HepG2 (cell line): Measurements from ENCODE around the gene CLPTM1. TPM values are rescaled to one million over a fixed set of nuclear protein-coding genes. Genes with fewer than 3 reads are reported as not detected.

Experiments
- ARID4A ChIP-seq: sonication (generic); formaldehyde crosslinking; IDR thresholded peaks from 2 replicates; pipeline ENCODE4 v1.5.0; 2020; ENCODE audit warnings: mild to moderate bottlenecking, missing genetic modification reagents, borderline replicate concordance
- ATAD3A ChIP-seq: sonication (generic); formaldehyde crosslinking; IDR thresholded peaks from 2 replicates; pipeline ENCODE4 v1.4.0; 2020; ENCODE audit warnings: missing genetic modification reagents
- CC2D1A ChIP-seq: sonication (generic); formaldehyde crosslinking; IDR thresholded peaks from 2 replicates; pipeline ENCODE4 v1.8.1; 2023; ENCODE audit warnings: mild to moderate bottlenecking, missing genetic modification reagents
- GATAD2A ChIP-seq: IDR thresholded peaks from 2 replicates; pipeline ENCODE4 v1.6.1; 2016
- MAX ChIP-seq: IDR thresholded peaks from 2 replicates; pipeline ENCODE4 v1.6.1; 2012; ENCODE audit warnings: inconsistent platforms
- MBNL3 ChIP-seq: fragments of 250-450 bp; sonication (Bioruptor Pico); conservative IDR thresholded peaks from 2 replicates; pipeline ENCODE4 v1.8.0; 2022; ENCODE audit warnings: mild to moderate bottlenecking, inconsistent platforms
- MED1 ChIP-seq: sonication (generic); formaldehyde crosslinking; IDR thresholded peaks from 2 replicates; pipeline ENCODE4 v1.4.0; 2020; ENCODE audit warnings: missing genetic modification reagents
- PHF8 ChIP-seq: sonication (generic); formaldehyde crosslinking; IDR thresholded peaks from 2 replicates; pipeline ENCODE4 v1.5.0; 2020; ENCODE audit warnings: missing genetic modification reagents
- POLR2AphosphoS2 ChIP-seq: IDR thresholded peaks from 2 replicates; pipeline ENCODE4 v1.6.1; 2011; ENCODE audit warnings: low read depth, low read length, improper control_type of control experiment
- RNF219 ChIP-seq: sonication (generic); formaldehyde crosslinking; IDR thresholded peaks from 2 replicates; pipeline ENCODE4 v1.5.0; 2020; ENCODE audit warnings: mild to moderate bottlenecking, missing genetic modification reagents
- SNAPC2 ChIP-seq: sonication (generic); formaldehyde crosslinking; IDR thresholded peaks from 2 replicates; pipeline ENCODE4 v1.8.1; 2022; ENCODE audit warnings: mild to moderate bottlenecking, missing genetic modification reagents
- THAP11 ChIP-seq: IDR thresholded peaks from 2 replicates; pipeline ENCODE4 v1.6.1; 2016; ENCODE audit warnings: missing biosample characterization, missing genetic modification reagents
- ZBTB4 ChIP-seq: sonication (generic); formaldehyde crosslinking; IDR thresholded peaks from 2 replicates; pipeline ENCODE4 v1.4.0; 2020; ENCODE audit warnings: missing genetic modification reagents, mild to moderate bottlenecking, borderline replicate concordance
- ZNF616 ChIP-seq: sonication (generic); formaldehyde crosslinking; IDR thresholded peaks from 2 replicates; pipeline ENCODE4 v1.5.0; 2020; ENCODE audit warnings: low read depth, mild to moderate bottlenecking, missing genetic modification reagents
- ZNF691 ChIP-seq: sonication (generic); formaldehyde crosslinking; IDR thresholded peaks from 2 replicates; pipeline ENCODE4 v1.4.0; 2020; ENCODE audit warnings: missing genetic modification reagents, low read depth, mild to moderate bottlenecking, borderline replicate concordance
- ZNF773 ChIP-seq: sonication (generic); formaldehyde crosslinking; IDR thresholded peaks from 2 replicates; pipeline ENCODE4 v1.4.0; 2020; ENCODE audit warnings: missing genetic modification reagents, borderline replicate concordance
- ZSCAN5A ChIP-seq: sonication (generic); formaldehyde crosslinking; IDR thresholded peaks from 2 replicates; pipeline ENCODE4 v1.8.0; 2022; ENCODE audit warnings: mild to moderate bottlenecking, missing genetic modification reagents, borderline replicate concordance
- polyA plus RNA-seq, 8 experiments: library from polyadenylated mRNA; depleted of rRNA in 3 of 8; stranded (reverse) in 7 of 8; unstranded in 1 of 8; fragments of >200 nt; fragmentation: Illumina TruSeq in 4 of 8; extraction: Trizol in 4 of 8; gene quantifications; 2 replicates each; pipeline versions ENCODE4 v1.2.1 to v1.2.3, GENCODE V29; 2011 to 2016; ENCODE audit warnings: low read depth in 4 of 8, missing spikeins in 1 of 8, mixed read lengths in 1 of 8; ENCODE audit not compliant: insufficient read depth in 1 of 8
- total RNA-seq, 5 experiments: library from RNA; depleted of rRNA; stranded (reverse); fragments of >200 nt; fragmentation: Illumina TruSeq; extraction: Trizol; gene quantifications; 2 replicates each; pipeline ENCODE4 v1.2.3, GENCODE V29; 2016; ENCODE audit warnings: low read depth in 1 of 5

CLPTM1 gene
- total and polyA plus RNA-seq, 2 of the 13 experiments (the other 11 are each of a cell fraction or from before 2014, with no cell fraction given) = 34.9 to 42.8 TPM

GRCh38 chr19:44947041-44947581 lies 8.1 kb upstream of the CLPTM1 start (continued):
- TF ChIP-seq PHF8 (CRISPR knock-in tag) = no peak
- TF ChIP-seq ZNF773 (CRISPR knock-in tag) = no peak
- TF ChIP-seq ZNF691 (CRISPR knock-in tag) = no peak
- TF ChIP-seq MBNL3 (CRISPR knock-in tag) = no peak
- no peak for TF ChIP-seq ZBTB4 (CRISPR knock-in tag)
- 0 out of 2 replicates have a peak, but pooled peaks have one; percentile 35 for TF ChIP-seq ZSCAN5A (CRISPR knock-in tag)
- TF ChIP-seq MED1 = 0 out of 2 replicates have a peak, but pooled peaks have one; percentile 26
- no peak for TF ChIP-seq ATAD3A (CRISPR knock-in tag)
- TF ChIP-seq SNAPC2 (CRISPR knock-in tag) = no peak
- 0 out of 2 replicates have a peak, but pooled peaks have one; percentile 31 for TF ChIP-seq ARID4A (CRISPR knock-in tag)
- no peak for TF ChIP-seq RNF219 (CRISPR knock-in tag)
- TF ChIP-seq GATAD2A (CRISPR knock-in tag) = no peak
- no peak for TF ChIP-seq POLR2AphosphoS2
- TF ChIP-seq CC2D1A (CRISPR knock-in tag) = no peak
- TF ChIP-seq MAX = 0 out of 2 replicates have a peak, but pooled peaks have one; percentile 21
- peak; percentile 61; the same call in 1 of the 2 replicates for TF ChIP-seq ZNF616 (CRISPR knock-in tag)
- TF ChIP-seq THAP11 (CRISPR knock-in tag) = no peak
